Thyroid gland (tissue), 4 donors: Measurements from ENCODE around the gene PSKH1.

Source experiments
- POLR2A ChIP-seq, 2 donors: fragments of 450-650 bp; IDR thresholded peaks; one replicate each; pipeline ENCODE4 v1.6.1; 2017; ENCODE audit warnings: antibody characterized with exemption in 2 of 2, mild to moderate bottlenecking in 2 of 2, moderate library complexity in 1 of 2
- TF ChIP-seq, protein P1 (sequence below), 6 experiments: fragments of 200-600 bp in 3 of 6; fragments of 450-650 bp in 3 of 6; sonication (generic) in 3 of 6; IDR thresholded peaks; one replicate each; pipeline ENCODE4 v1.5.1; 2016 to 2019; ENCODE audit warnings: antibody characterized with exemption in 6 of 6, mild to moderate bottlenecking in 2 of 6, inconsistent platforms in 1 of 6, moderate library complexity in 1 of 6

DNA sequence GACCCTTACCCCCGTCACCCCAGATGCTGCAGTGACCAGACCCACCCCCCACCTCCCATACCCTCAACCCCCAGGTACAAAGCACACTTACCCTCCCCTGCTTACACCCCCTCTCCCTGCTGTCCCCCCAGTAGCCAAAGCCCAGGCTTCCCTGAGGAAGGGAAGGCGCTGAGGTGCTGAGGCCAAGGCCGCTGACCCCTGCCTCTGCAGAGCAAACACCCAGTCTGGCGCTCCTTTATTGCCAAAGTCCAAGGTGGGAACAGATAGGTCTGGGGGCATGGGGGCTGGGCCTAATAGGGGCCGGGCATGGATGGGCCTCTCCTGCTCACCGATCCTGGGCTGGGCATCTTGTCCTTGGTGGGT, 50.2 kb downstream of the PSKH1 start:
- no peak for TF ChIP-seq POLR2A (IDR thresholded peaks at IDR 0.05)
- TF ChIP-seq, protein P1, sequence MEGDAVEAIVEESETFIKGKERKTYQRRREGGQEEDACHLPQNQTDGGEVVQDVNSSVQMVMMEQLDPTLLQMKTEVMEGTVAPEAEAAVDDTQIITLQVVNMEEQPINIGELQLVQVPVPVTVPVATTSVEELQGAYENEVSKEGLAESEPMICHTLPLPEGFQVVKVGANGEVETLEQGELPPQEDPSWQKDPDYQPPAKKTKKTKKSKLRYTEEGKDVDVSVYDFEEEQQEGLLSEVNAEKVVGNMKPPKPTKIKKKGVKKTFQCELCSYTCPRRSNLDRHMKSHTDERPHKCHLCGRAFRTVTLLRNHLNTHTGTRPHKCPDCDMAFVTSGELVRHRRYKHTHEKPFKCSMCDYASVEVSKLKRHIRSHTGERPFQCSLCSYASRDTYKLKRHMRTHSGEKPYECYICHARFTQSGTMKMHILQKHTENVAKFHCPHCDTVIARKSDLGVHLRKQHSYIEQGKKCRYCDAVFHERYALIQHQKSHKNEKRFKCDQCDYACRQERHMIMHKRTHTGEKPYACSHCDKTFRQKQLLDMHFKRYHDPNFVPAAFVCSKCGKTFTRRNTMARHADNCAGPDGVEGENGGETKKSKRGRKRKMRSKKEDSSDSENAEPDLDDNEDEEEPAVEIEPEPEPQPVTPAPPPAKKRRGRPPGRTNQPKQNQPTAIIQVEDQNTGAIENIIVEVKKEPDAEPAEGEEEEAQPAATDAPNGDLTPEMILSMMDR (IDR thresholded peaks at IDR 0.05), result no peak
